K562 treated with DMSO at 1 percent for 48 hours (cell line): ENCODE results near the gene POLQ. TPM values are rescaled to one million over a fixed set of nuclear protein-coding genes. Genes with fewer than 3 reads are reported as not detected.

Experiments
- total RNA-seq: library from RNA; unstranded; fragments of 300-600 nt; gene quantifications from 2 replicates; pipeline ENCODE4 v1.2.3, GENCODE V29; 2022; ENCODE audit warnings: low replicate concordance; ENCODE audit errors: extremely low read depth

POLQ gene
- total RNA-seq = not detected in 2 replicates

DNA sequence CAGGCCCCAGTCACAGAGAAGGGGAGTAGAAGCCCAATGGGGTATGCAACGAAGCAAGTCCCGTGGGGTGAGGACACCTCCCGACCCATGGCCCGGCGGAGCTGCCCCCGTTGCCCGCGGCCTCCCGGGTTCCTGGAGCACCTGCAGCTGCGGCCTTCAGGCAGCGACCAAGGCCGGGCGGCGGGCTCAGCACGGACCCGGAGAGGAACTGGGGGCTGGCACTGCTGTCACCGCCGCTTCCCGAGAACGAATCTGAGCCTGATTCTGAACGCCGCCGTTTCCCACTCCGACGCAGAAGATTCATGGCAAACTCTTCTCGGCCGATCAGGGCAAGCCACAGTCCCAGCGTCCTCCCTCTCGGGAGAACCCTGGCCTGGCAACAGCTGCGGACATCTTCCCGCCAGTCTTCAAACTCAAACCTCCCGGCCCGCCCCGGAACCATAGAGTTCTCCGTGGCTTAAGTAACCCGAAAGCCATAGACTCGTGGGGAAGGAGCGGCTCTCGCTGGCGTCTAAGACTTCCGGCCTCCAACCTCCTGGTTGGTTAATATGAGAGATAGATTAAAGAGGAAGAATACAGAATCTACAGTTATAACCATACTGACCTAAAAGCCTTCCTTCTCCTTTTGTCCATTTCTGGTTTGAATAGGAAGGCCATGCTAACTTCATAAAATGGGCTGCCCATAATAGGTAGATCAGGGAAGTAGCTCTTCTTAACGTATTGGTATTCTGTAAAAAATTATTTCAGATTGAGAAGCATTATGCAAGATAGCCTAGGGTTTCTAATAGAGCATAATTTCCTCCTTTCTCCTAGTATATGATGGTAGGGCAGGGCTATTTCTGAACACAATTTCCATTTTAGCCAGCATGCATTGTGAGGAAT lies at the start of gene POLQ:
Gene POLQ, minus strand, starts transcription at position 415 of the 882 bp plus-strand sequence. Its CDS starts 111 bp downstream, at position 304.

DNA sequence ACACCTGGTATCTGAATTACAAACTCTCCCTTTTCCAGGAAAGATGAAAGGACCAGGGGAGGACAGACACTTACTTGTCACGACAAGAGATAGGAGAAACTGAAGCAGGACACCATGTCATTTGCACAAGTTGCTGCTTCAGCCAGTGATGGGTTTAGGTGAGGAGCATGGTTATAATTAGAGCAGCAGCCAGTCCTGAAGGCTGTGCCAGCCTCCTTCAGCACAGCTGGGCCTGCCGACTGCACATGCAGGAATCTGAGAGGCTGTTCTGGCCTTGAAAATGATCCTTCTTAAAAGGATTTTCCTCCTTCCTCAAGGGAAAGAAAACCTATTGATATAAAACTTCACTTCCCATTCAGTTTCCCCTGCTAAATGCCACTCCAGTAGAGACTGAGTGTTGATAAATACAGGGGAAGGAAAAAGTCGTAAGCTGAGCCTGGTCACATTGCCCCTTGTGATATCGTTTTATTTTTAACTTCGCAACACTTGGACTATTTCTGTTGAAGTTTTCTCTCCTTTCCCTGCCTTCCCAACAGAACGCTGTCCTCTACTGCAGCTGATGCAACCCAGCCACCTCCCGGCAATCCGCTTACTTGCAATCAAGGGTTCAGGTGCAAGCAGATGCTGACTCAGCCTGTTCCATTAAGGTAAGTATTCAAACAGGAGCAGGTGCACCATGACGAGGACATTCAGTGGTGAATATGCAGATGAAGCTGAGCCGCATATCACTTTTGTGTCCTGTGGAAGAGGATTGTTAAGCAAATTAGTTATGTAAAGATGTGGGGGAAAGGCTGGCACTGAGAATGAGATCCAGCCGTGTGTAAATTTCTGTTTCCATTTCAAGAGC lies 47.3 kb upstream of the POLQ start, which contains the start of gene FBXO40:
Gene FBXO40, plus strand, starts transcription at position 524 of the 847 bp plus-strand sequence. CDS start 27,197 bp downstream, outside the sequence.

DNA sequence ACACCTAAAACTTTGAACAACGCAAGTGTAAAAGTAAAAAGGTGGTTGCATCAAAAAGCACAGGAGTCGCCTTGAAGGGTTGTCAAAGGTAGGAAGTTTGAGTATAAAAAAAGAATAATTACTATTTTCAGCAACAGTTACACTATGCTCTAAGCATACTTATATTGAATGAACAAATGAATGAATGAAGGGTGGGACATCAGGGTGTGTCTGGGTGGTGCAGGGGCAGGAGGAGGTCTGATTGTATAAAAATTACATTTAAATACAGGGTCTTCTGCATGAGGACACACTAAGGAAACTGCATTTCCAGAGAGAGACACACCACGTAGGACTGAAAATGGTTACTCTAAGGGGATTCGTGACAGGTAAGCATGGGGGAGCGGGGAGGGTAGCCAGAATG lies 21.9 kb upstream of the POLQ start, which contains the start of gene ARGFX:
Gene ARGFX, plus strand, starts transcription at position 301 of the 400 bp plus-strand sequence. CDS start 2,765 bp downstream, outside the sequence.

Other genes starting within 250 kb of the POLQ start
- gene ARGFX, start 22.0 kb upstream of the POLQ start, total RNA-seq = not detected in 2 replicates
- not detected in 2 replicates for gene FBXO40, start 47.4 kb upstream of the POLQ start, total RNA-seq
- not detected in 2 replicates for gene HCLS1, start 114.9 kb upstream of the POLQ start, total RNA-seq
- gene GOLGB1, start 203.8 kb upstream of the POLQ start, total RNA-seq = not detected in 2 replicates